Measurements from ENCODE around the gene NABP2. TPM values are rescaled to one million over a fixed set of nuclear protein-coding genes. Genes with fewer than 3 reads are reported as not detected.

NABP2 gene
- polyA plus RNA-seq, 1 of the 3 experiments (the other 2 are of a cell fraction), result 49.3 TPM

DNA sequence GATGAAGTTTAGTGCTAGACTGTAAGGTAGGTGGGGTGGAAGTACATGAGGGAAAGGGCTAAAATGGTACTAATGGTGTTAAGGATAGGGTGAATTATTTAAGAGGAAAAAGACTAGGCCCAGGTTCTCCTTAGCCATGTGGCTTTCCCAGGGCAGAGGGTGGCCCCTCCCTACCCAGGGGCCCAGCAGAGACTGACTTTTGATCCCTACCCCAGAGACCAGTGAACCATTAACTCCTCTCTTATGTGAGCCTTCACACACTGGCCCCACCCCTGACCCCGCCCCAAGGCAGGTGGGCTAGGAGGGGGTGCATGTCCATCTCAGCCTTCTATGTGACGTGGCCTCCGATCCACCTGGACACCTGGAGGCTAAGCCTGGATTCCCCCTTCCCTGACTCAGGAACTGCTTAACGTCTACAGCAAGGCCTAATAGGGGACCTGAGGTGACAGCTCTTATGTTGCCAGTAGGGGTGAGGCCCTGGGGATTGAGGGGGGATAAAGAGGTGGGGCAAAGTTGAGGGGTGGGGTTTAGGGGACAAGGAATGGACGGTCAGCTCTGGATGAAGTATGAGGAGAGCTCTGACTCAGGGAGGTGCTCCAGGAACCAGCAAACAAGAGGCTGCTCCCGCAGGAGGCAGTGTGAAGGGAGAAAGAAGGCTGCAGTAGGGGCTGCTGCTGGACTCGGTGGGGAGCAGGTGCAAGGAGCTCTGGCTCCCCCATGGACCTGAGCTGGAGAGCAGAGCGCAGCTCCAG lies 6.5 kb downstream of the NABP2 start:
- no peak overlapping the region for H3K27ac ChIP-seq (ENCODE audit: low read depth in 2 of 2, low read length in 1 of 2)
- H3K4me3 ChIP-seq (ENCODE audit: low read depth in 2 of 2, low read length in 1 of 2), result no peak overlapping the region
- no peak overlapping the region for H3K9ac ChIP-seq
- H3K36me3 ChIP-seq (replicated peaks in 1 of 2; ENCODE audit: control insufficient read depth in 1 of 2, insufficient read depth in 2 of 2, low read length in 1 of 2), result no peaks in the 10 kb centered on the region
- CTCF ChIA-PET, result interaction anchor here (1.3 to 1.7 kb wide), 3 partner anchors 9 to 41 kb away, joined by 6 to 7 read pairs (median 6); partner anchors contain the start of genes ANKRD52, RNF41 and SMARCC2
- WGBS (ENCODE audit: low lambda C conversion rate), result 79% methylated on average over 8 of the region's 8 CpGs
- H3K9me3 ChIP-seq, result no peaks in the 10 kb centered on the region
- H3K4me2 ChIP-seq, result no peak overlapping the region
- H3K79me2 ChIP-seq (ENCODE audit: insufficient read depth), result no peaks in the 10 kb centered on the region
- no peaks in the 10 kb centered on the region for H4K20me1 ChIP-seq (ENCODE audit: insufficient read depth)
- no peak overlapping the region for H2AFZ ChIP-seq (ENCODE audit: low read depth)
- TF ChIP-seq TAF1 (IDR thresholded peaks at IDR 0.05; ENCODE audit: borderline replicate concordance, low read depth, low read length), result no peak
- H3K27me3 ChIP-seq (ENCODE audit: insufficient read depth), result no peaks in the 10 kb centered on the region
- H3K4me1 ChIP-seq (ENCODE audit: control insufficient read depth in 1 of 2, insufficient read depth in 2 of 2, low read depth in 1 of 2, low read length in 1 of 2), result peaks cover 0 to 7% of the 10 kb centered on the region in 2 experiments; a peak in 1 of 4 replicates
- no peak for DNase-seq
- POLR2A ChIA-PET, result interaction anchor here (1.6 kb wide), 1 partner anchor 9 kb away, joined by 5 read pairs; the partner anchor contains the start of gene RNF41
- no peaks in the 10 kb centered on the region for H3K9me2 ChIP-seq
- peaks cover 17% of the 10 kb centered on the region for H3F3A ChIP-seq (replicated peaks; ENCODE audit: insufficient read depth)

DNA sequence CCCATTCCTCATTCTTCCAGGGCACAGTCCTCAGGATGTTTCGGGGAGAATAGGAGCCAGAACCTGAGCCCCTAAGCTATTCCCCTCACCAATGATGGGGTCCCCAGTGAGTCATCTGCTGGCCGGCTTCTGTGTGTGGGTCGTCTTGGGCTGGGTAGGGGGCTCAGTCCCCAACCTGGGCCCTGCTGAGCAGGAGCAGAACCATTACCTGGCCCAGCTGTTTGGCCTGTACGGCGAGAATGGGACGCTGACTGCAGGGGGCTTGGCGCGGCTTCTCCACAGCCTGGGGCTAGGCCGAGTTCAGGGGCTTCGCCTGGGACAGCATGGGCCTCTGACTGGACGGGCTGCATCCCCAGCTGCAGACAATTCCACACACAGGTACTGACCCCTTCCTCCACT lies 7.0 kb downstream of the NABP2 start:
- no peaks in the 10 kb centered on the region for H4K20me1 ChIP-seq (ENCODE audit: insufficient read depth)
- H3K9me2 ChIP-seq, result no peaks in the 10 kb centered on the region
- no peak overlapping the region for H3K4me2 ChIP-seq
- peaks cover 0 to 7% of the 10 kb centered on the region in 2 experiments; a peak in 1 of 4 replicates for H3K4me1 ChIP-seq (ENCODE audit: control insufficient read depth in 1 of 2, insufficient read depth in 2 of 2, low read depth in 1 of 2, low read length in 1 of 2)
- CTCF ChIA-PET, result interaction anchor here (1.3 to 1.7 kb wide), 3 partner anchors 9 to 42 kb away, joined by 6 to 7 read pairs (median 6); partner anchors contain the start of genes ANKRD52, RNF41 and SMARCC2
- H3F3A ChIP-seq (replicated peaks; ENCODE audit: insufficient read depth), result peaks cover 14% of the 10 kb centered on the region
- POLR2A ChIA-PET, result interaction anchor here (1.6 kb wide), 1 partner anchor 9 kb away, joined by 5 read pairs; the partner anchor contains the start of gene RNF41
- no CpG with 5 or more reads among the region's 11 CpGs for WGBS (ENCODE audit: low lambda C conversion rate)
- DNase-seq, result no peak
- H3K36me3 ChIP-seq (replicated peaks in 1 of 2; ENCODE audit: control insufficient read depth in 1 of 2, insufficient read depth in 2 of 2, low read length in 1 of 2), result peaks cover 0 to 1% of the 10 kb centered on the region in 2 experiments
- no peaks in the 10 kb centered on the region for H3K79me2 ChIP-seq (ENCODE audit: insufficient read depth)
- no peak overlapping the region for H3K27ac ChIP-seq (ENCODE audit: low read depth in 2 of 2, low read length in 1 of 2)
- H3K4me3 ChIP-seq (ENCODE audit: low read depth in 2 of 2, low read length in 1 of 2), result no peak overlapping the region
- TF ChIP-seq EZH2phosphoT487 (IDR thresholded peaks at IDR 0.05; ENCODE audit: borderline replicate concordance, low read depth), result no peak
- TF ChIP-seq GATA2 (CRISPR knock-in tag; IDR thresholded peaks at IDR 0.05), result no peak
- TF ChIP-seq JUND (IDR thresholded peaks at IDR 0.05), result no peak
- no peak for TF ChIP-seq GABPA (IDR thresholded peaks at IDR 0.05; ENCODE audit: low read depth)
- no peak for TF ChIP-seq SIN3A (IDR thresholded peaks at IDR 0.05; ENCODE audit: borderline replicate concordance, low read depth, low read length)
- H3K9me3 ChIP-seq, result no peaks in the 10 kb centered on the region
- no peaks in the 10 kb centered on the region for H3K27me3 ChIP-seq (ENCODE audit: insufficient read depth)
- H3K9ac ChIP-seq, result no peak overlapping the region
- no peak overlapping the region for H2AFZ ChIP-seq (ENCODE audit: low read depth)

DNA sequence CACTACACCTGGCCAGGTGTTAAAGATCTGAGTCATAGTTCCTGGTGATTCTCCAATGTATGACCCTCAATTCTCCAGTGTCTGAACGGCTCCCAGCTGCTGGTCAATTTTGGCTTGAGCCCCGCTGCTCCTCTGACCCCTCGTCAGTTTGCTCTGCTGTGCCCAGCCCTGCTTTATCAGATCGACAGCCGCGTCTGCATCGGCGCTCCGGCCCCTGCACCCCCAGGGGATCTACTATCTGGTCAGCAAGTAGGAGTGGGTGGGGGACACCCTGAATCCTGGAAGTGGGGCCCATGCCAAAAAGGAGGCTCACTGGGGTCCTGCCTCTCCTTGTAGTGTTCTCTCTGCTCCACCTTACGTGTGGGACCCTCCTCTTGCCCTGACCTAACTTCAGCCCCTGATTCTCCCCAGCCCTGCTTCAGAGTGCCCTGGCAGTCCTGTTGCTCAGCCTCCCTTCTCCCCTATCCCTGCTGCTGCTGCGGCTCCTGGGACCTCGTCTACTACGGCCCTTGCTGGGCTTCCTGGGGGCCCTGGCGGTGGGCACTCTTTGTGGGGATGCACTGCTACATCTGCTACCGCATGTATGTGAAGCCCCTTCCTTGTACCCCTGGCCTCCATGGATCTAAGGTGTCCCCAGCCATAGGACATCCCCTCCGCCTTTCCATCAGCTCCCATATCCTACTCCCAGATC lies 10.7 kb downstream of the NABP2 start:
- no peak overlapping the region for H3K4me3 ChIP-seq (ENCODE audit: low read depth in 2 of 2, low read length in 1 of 2)
- ChIA-PET POLR2A (interaction anchor here (0.6 to 0.8 kb wide), 2 partner anchors 13 to 98 kb away, joined by 3 read pairs; no protein-coding TSS in a partner anchor), CTCF (interaction anchor here (1.3 to 4.9 kb wide), 5 partner anchors 9 to 229 kb away, joined by 3 to 31 read pairs (median 5); partner anchors contain the start of genes ANKRD52 and SMARCC2)
- 57% methylated on average over 16 of the region's 16 CpGs for WGBS (ENCODE audit: low lambda C conversion rate)
- no peak overlapping the region for H3K27ac ChIP-seq (ENCODE audit: low read depth in 2 of 2, low read length in 1 of 2)
- TF ChIP-seq GATA2 (CRISPR knock-in tag; IDR thresholded peaks at IDR 0.05) (peak; percentile 55), EP300 (IDR thresholded peaks at IDR 0.05; ENCODE audit: borderline replicate concordance in 1 of 2, low read depth in 1 of 2, low read length in 1 of 2) (no peak)
- peaks cover 14% of the 10 kb centered on the region for H3F3A ChIP-seq (replicated peaks; ENCODE audit: insufficient read depth)
- peak; percentile 69 for DNase-seq
- H3K4me1 ChIP-seq (ENCODE audit: control insufficient read depth in 1 of 2, insufficient read depth in 2 of 2, low read depth in 1 of 2, low read length in 1 of 2), result peaks cover 0 to 7% of the 10 kb centered on the region in 2 experiments; a peak in 1 of 4 replicates
- no peaks in the 10 kb centered on the region for H3K9me2 ChIP-seq
- no peak overlapping the region for H3K9ac ChIP-seq
- no peaks in the 10 kb centered on the region for H3K27me3 ChIP-seq (ENCODE audit: insufficient read depth)
- no peak overlapping the region for H2AFZ ChIP-seq (ENCODE audit: low read depth)
- H3K9me3 ChIP-seq, result no peaks in the 10 kb centered on the region
- no peak overlapping the region for H3K4me2 ChIP-seq
- peaks cover 0 to 32% of the 10 kb centered on the region in 2 experiments for H3K36me3 ChIP-seq (replicated peaks in 1 of 2; ENCODE audit: control insufficient read depth in 1 of 2, insufficient read depth in 2 of 2, low read length in 1 of 2)
- no peaks in the 10 kb centered on the region for H3K79me2 ChIP-seq (ENCODE audit: insufficient read depth)
- 0 out of 2 replicates have a peak, but pooled peaks cover 4% of the 10 kb centered on the region for H4K20me1 ChIP-seq (ENCODE audit: insufficient read depth)

Measured in SK-N-SH (cell line).